C4-2B (cell line): ENCODE data around the gene CKMT2.

Experiments used
- ZFX ChIP-seq: fragments of 450-650 bp; IDR thresholded peaks from 2 replicates; pipeline ENCODE4 v1.6.1; 2017
- TF ChIP-seq, protein P1 (sequence below): fragments of 450-650 bp; conservative IDR thresholded peaks from 2 replicates; pipeline ENCODE4 v1.5.1; 2017; ENCODE audit warnings: mild to moderate bottlenecking

DNA sequence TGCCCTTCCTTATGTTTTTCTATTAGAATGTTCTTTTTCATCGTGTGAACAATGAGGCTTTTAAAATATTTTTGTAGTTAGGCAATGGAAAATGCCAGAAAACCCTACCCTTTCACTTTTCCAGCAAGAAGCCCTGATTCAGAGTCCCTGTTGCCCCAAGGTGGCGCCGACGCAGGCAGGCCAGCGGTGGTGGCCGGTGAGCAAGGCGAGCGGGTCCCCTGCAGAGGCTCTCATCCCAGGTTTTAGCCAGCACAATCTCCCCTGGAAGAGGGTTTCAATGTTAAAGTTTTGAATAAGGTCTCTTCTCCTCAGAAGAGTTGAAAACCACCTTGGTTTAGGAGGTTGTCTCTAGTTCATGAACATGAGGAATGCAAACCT, 40.8 kb upstream of the CKMT2 start:
- TF ChIP-seq, protein P1, sequence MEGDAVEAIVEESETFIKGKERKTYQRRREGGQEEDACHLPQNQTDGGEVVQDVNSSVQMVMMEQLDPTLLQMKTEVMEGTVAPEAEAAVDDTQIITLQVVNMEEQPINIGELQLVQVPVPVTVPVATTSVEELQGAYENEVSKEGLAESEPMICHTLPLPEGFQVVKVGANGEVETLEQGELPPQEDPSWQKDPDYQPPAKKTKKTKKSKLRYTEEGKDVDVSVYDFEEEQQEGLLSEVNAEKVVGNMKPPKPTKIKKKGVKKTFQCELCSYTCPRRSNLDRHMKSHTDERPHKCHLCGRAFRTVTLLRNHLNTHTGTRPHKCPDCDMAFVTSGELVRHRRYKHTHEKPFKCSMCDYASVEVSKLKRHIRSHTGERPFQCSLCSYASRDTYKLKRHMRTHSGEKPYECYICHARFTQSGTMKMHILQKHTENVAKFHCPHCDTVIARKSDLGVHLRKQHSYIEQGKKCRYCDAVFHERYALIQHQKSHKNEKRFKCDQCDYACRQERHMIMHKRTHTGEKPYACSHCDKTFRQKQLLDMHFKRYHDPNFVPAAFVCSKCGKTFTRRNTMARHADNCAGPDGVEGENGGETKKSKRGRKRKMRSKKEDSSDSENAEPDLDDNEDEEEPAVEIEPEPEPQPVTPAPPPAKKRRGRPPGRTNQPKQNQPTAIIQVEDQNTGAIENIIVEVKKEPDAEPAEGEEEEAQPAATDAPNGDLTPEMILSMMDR, result peak; percentile 13; the same call in 1 of the 2 replicates
- TF ChIP-seq ZFX, result no peak
